ENCODE results near the gene CMTM6.

DNA sequence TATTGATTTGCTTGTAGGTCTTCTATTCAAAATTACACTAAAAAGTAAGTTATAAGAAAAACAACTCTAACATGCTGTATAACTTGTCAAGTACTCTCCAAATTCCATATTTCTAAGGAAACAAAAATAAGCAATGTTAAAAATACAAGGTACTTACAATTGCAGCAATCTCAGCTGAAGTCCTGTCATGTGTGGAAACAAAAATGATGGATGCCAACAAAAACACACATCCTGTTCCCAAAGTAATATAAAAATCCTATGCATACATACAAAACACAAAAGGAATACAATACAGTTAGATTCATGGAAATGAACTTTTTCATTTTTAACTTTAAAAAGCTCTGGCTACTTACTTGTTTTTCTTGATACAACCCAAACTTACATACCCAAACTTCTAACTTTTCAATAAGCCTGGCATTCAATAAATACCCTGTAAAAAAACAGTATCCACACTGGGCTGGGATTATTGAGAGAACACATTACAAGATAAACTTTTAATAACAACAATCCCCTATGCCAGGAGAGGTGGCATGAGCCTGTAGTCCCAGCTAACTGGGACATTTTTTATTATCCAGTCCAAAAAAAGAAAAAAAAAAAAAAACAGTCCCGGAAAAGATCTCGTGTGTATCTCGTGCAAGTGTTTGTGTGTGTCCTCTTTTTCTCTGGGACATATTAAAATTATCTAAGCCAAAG is 14.7 kb downstream of the CMTM6 start:
- TF ChIP-seq REST (IDR thresholded peaks at IDR 0.05; ENCODE audit: low read depth) (no peak), YY1 (IDR thresholded peaks at IDR 0.05; ENCODE audit: low read depth) (no peak), USF1 (IDR thresholded peaks at IDR 0.05) (no peak), MAX (IDR thresholded peaks at IDR 0.05) (no peak), CEBPB (IDR thresholded peaks at IDR 0.05) (no peak), EP300 (IDR thresholded peaks at IDR 0.05; ENCODE audit: borderline replicate concordance) (no peak), ZBTB7A (IDR thresholded peaks at IDR 0.05; ENCODE audit: low read depth) (no peak)
